Duodenal mucosa (tissue), 2 donors: Measurements from ENCODE around the gene CYP4F2.
A peak's percentile ranks its signal among the peaks of the same experiment; 100 is the strongest.
"Not testable (repeated sequence)": the region's sequence is repeated elsewhere in the genome, so short reads cannot be mapped to it uniquely, and the experiment has no call there.

ENCODE experiments used
- H3K27ac ChIP-seq: one replicate; pipeline ENCODE4 v1.7.0; 2013; ENCODE audit warnings: low read depth, low read length
- H3K27me3 ChIP-seq, 2 donors: one replicate each; pipeline ENCODE4 v1.7.0; 2013; ENCODE audit warnings: low read length in 2 of 2, control low read depth in 1 of 2; ENCODE audit not compliant: insufficient read depth in 2 of 2, control insufficient read depth in 1 of 2
- H3K36me3 ChIP-seq, 2 donors: one replicate each; pipeline ENCODE4 v1.7.0; 2013; ENCODE audit warnings: low read length in 2 of 2, control low read depth in 1 of 2; ENCODE audit not compliant: insufficient read depth in 2 of 2, control insufficient read depth in 1 of 2
- H3K4me1 ChIP-seq, 2 donors: one replicate each; pipeline ENCODE4 v1.7.0; 2013; ENCODE audit warnings: low read length in 2 of 2, control low read depth in 1 of 2; ENCODE audit not compliant: insufficient read depth in 2 of 2, control insufficient read depth in 1 of 2
- H3K4me3 ChIP-seq, 2 donors: one replicate each; pipeline ENCODE4 v1.7.0; 2013; ENCODE audit warnings: low read length in 2 of 2, low read depth in 1 of 2
- H3K9ac ChIP-seq, 2 donors: one replicate each; pipeline ENCODE4 v1.7.0; 2013; ENCODE audit warnings: low read length in 2 of 2, low read depth in 1 of 2
- H3K9me3 ChIP-seq, 2 donors: one replicate each; pipeline ENCODE4 v1.7.0; 2013; ENCODE audit warnings: low read length in 2 of 2, control low read depth in 1 of 2; ENCODE audit not compliant: control insufficient read depth in 1 of 2

CYP4F2 gene

DNA sequence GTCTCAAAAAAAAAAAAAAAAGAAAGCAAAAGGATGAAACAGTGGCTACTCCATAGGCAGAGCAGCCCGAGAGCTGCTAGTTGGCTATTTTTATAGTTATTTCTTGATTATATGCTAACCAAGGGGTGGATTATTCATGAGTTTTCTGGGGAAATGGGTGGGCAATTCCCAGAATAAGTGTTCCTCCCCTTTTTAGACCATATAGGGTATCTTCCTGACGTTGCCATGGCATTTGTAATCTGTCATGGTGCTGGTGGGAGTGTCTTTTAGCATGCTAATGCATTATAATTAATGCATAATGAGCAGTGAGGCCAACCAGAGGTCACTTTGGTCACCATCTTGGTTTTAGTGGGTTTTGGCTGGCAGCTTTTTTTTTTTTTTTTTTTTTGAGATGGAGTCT lies 57.0 kb downstream of the CYP4F2 start:
- H3K9ac ChIP-seq: no peak overlapping the region
- H3K27ac ChIP-seq: no peak overlapping the region
- H3K27me3 ChIP-seq: no peaks in the 10 kb centered on the region
- no peaks in the 10 kb centered on the region for H3K9me3 ChIP-seq
- H3K4me1 ChIP-seq: peaks cover 0 to 5% of the 10 kb centered on the region in 2 donors
- no peak overlapping the region for H3K4me3 ChIP-seq
- no peaks in the 10 kb centered on the region for H3K36me3 ChIP-seq

DNA sequence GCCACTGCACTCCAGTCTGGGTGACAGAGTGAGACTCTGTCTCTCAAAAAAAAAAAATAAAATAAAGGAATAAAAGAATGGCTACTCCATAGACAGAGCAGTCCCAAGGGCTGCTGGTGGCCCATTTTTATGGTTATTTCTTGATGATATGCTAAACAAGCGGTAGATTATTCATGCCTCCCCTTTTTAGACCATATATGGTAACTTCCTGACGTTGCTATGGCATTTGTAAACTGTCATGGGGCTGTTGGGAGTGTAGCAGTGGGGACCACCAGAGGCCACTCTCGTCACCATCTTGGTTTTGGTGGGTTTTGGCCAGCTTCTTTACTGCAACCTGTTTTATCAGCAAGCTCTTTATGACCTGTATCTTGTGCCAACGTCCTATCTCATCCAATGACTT lies 58.0 kb downstream of the CYP4F2 start:
- H3K9me3 ChIP-seq, H3K27ac ChIP-seq, H3K36me3 ChIP-seq, H3K9ac ChIP-seq, H3K27me3 ChIP-seq, H3K4me3 ChIP-seq, H3K4me1 ChIP-seq: not testable (repeated sequence)

DNA sequence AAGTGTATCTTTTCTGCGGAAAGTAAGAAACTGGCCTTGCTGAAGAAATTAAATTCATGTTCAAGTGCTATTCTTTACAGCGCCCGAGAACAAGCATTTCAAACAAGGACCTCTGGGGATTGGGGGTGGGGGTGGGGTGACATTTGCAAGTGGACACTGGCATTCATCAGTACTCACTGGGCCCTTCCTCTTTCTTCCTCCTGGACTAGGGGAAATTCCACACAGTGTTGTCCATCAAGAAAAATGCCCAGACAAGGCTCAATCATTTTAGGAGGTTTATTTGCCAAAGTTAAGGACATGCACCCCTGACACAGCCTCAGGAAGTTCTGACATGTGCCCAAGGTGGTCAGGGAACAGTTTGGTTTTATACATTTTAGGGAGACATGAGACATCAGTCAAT lies 59.5 kb downstream of the CYP4F2 start:
- Histone ChIP-seq H3K27ac (no peak overlapping the region), H3K9ac (no peak overlapping the region), H3K4me1 (peaks cover 0 to 6% of the 10 kb centered on the region in 2 donors), H3K36me3 (no peaks in the 10 kb centered on the region), H3K4me3 (no peak overlapping the region), H3K9me3 (no peaks in the 10 kb centered on the region), H3K27me3 (no peaks in the 10 kb centered on the region)

DNA sequence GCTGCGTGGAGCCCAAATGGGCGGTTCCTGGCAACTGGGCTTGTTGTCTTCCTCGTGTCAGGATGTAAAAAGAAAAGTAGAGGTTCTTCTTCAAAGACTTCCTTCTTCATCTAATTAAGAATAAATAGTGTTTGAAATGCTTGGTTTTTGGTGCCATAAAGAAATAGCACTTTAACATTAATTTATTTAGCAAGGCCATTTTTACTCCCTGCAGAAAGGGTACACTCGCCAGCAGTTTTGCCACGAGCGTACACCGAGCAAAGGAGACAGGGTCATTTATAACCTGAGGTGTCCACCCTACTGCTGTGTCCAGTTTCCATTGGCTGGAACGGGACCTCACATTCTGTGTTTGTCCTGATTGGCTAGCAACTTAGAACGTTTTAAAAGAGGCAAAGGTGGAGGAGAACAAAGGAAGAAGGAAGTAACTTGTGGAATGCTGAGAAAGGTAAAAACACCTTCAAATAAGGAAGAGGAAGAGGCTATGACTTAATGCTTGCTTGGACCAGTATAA lies 60.6 kb downstream of the CYP4F2 start:
- H3K36me3 ChIP-seq: no peaks in the 10 kb centered on the region
- H3K4me3 ChIP-seq: peak overlapping the region; percentile 79 to 82
- H3K4me1 ChIP-seq: peaks cover 0 to 6% of the 10 kb centered on the region in 2 donors
- peak overlapping the region; percentile 25 to 94 for H3K9ac ChIP-seq
- no peaks in the 10 kb centered on the region for H3K27me3 ChIP-seq
- H3K9me3 ChIP-seq: no peaks in the 10 kb centered on the region
- H3K27ac ChIP-seq: peak overlapping the region; percentile 99

DNA sequence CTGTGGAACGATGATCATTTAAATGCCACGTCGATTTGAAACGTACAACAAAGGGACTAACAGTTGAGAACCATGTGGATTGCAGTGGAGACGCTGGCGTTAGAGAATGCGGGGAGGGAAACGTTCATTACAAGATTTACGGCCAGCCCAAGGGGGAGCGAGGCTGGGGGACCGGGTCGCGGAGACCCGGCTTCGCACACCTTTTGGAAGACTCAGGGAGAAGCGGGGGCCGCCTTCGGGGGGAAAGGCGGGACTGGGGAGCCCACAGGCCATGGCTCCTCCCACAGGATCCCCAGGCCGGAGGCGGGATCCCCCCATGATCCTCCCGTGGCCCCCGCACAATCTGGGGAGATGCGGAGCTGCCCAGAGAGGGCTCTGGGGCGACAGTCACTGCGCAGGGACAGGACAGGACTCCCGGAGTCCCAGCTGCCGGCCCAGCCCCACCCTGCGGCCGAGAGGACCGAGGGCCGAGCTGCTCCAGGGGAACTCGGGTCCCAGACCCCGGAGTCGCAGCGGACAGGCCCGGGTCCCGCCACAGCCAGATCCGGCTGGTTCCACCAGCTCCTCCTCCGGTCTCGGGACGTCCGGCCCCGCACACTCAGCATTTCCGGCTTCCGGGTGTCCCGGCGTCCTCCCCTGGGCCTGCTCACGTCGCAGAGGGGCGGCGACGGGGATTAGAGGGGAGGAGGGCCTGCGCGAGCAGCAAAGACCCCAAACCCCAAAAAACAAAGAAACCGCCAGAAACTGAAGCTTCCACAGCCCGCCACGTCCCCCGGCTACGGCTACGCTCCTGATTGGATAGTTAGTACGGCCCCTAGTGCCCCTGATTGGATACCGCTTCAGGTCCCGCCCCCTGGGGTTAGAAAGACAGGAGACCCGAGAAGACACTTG lies 61.3 kb downstream of the CYP4F2 start:
- Histone ChIP-seq H3K4me3 (peak overlapping the region; percentile 79 to 82), H3K9me3 (no peaks in the 10 kb centered on the region), H3K27me3 (no peaks in the 10 kb centered on the region), H3K9ac (peak overlapping the region; percentile 94 to 98), H3K4me1 (peaks cover 0 to 6% of the 10 kb centered on the region in 2 donors), H3K27ac (peak overlapping the region; percentile 99), H3K36me3 (no peaks in the 10 kb centered on the region)

DNA sequence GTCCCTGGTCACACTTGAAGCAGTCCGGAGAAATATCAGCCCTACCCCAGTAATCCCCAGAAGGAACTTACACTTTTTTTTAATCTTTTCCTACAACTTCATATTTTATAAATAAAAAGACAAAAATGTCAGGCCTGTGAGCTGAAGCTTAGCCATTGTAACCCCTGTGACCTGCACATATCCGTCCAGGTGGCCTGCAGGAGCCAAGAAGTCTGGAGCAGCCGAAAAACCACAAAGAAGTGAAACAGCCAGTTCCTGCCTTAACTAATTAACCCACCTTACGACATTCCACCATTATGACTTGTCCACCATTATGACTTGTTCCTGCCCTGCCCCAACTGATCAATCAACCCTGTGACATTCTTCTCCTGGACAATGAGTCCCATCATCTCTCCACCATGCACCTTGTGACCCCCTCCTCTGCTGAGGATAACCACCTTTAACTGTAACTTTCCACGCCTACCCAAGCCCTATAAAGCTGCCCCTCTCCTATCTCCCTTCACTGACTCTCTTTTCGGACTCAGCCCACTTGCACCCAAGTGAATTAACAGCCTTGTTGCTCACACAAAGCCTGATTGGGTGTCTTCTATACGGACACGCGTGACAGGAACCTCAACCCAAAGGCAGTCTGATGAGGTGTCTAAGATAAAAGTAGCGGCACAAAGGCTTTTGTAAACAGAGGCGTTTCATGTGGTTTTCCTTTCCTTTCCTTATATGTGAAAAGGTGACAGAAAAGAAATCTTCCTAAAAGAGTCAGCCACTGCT lies 62.1 kb downstream of the CYP4F2 start:
- H3K9me3 ChIP-seq, H3K27me3 ChIP-seq, H3K36me3 ChIP-seq, H3K4me1 ChIP-seq: not testable (repeated sequence)
- Histone ChIP-seq H3K4me3 (peak overlapping the region; percentile 79 to 82), H3K9ac (peak overlapping the region; percentile 94 to 98), H3K27ac (peak overlapping the region; percentile 99)

DNA sequence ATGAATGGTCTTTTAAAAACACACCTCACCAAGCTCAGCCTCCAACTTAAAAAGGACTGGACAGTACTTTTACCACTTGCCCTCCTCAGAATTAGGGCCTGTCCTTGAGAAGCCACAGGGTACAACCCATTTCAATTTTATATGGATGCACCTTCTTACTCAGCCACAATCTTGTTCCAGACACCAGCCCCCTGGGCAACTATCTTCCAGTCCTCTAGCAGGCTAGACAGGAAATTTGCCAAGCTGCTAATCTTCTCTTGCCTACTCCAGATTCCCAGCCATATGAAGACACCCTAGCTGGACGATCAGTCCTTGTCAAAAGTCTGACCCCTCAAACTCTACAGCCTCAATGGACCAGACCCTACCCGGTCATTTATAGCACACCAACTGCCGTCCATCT lies 63.6 kb downstream of the CYP4F2 start:
- H3K27ac ChIP-seq, H3K9me3 ChIP-seq, H3K9ac ChIP-seq: not testable (repeated sequence)

DNA sequence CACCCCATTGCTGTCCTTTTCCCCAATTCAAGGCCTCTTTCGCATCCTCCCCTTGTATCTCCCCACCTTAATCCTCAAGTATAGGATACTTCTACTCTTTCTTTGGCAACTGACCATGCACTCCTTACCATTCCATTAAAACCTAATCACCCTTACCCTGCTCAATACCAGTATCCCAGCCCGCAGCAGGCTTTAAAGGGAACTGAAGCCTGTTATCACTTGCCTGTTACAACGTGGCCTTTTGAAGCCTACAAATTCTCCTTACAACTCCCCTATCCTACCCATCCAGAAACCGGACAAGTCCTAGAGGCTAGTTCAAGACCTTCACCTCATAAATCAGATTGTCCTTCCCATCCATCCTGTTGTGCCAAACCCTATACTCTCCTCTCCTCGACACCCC lies 66.2 kb downstream of the CYP4F2 start:
- H3K9me3 ChIP-seq: no peaks in the 10 kb centered on the region
- no peaks in the 10 kb centered on the region for H3K36me3 ChIP-seq
- H3K4me3 ChIP-seq: no peak overlapping the region
- H3K9ac ChIP-seq: no peak overlapping the region
- H3K27me3 ChIP-seq: no peaks in the 10 kb centered on the region
- H3K4me1 ChIP-seq: peaks cover 7 to 17% of the 10 kb centered on the region in 2 donors
- no peak overlapping the region for H3K27ac ChIP-seq

More for the DNA sequence above, 63.6 kb downstream of the CYP4F2 start:
- not testable (repeated sequence) for H3K4me3 ChIP-seq, H3K4me1 ChIP-seq, H3K36me3 ChIP-seq, H3K27me3 ChIP-seq

DNA sequence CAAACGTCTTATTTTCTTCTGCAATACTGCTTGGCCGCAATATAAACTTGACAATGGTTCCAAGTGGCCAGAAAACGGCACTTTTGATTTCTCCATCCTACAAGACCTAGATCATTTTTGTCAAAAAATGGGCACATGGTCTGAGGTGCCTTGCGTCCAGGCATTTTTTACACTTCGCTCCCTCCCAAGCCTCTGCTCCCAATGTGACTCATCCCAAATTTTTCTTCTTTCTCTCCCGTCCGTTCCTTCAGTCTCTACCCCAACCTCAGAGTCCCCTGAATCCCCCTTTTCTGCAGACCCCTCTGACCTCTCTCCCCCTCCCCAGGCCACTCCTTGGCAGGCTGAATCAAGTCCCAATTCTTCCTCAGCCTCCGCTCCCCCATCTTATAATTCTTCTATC lies 68.1 kb downstream of the CYP4F2 start:
- Histone ChIP-seq H3K36me3 (no peaks in the 10 kb centered on the region), H3K9ac (no peak overlapping the region), H3K27ac (no peak overlapping the region), H3K27me3 (no peaks in the 10 kb centered on the region), H3K9me3 (no peaks in the 10 kb centered on the region), H3K4me1 (peaks cover 7 to 11% of the 10 kb centered on the region in 2 donors), H3K4me3 (no peak overlapping the region)

DNA sequence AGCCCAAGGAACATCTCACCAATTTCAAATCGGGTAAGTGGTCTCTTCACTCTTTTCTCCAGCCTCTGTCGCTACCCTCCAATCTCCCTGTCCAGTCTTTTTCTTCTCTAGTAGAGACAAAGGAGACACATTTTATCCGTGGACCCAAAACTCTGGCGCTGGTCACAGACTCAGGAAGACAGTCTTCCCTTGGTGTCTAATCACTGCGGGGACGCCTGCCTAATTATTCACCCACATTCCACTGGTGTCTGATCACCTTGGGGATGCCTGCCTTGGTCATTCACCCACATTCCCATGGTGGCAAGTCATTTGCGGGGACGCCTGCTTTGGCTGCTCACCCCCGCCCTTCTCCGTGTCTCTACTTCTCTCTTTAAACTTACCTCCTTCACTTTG lies 68.6 kb downstream of the CYP4F2 start:
- no peak overlapping the region for H3K27ac ChIP-seq
- no peaks in the 10 kb centered on the region for H3K36me3 ChIP-seq
- no peaks in the 10 kb centered on the region for H3K27me3 ChIP-seq
- H3K9me3 ChIP-seq: no peaks in the 10 kb centered on the region
- H3K9ac ChIP-seq: no peak overlapping the region
- no peak overlapping the region for H3K4me3 ChIP-seq
- H3K4me1 ChIP-seq: peaks cover 7 to 11% of the 10 kb centered on the region in 2 donors
